Activated T-helper 9 cell treated with anti-CD3 and anti-CD28 coated beads, Interleukin-2, amount 50 U/mL, for 16 hours (primary cell): ENCODE results near the gene RNFT1.
"Not testable (repeated sequence)": the region's sequence is repeated elsewhere in the genome, so short reads cannot be mapped to it uniquely, and the experiment has no call there.

Source experiments
- DNase-seq: peaks from one replicate; pipeline ENCODE4 v3.0.0-alpha.2; 2020; ENCODE audit warnings: low read depth

RNFT1 gene

DNA sequence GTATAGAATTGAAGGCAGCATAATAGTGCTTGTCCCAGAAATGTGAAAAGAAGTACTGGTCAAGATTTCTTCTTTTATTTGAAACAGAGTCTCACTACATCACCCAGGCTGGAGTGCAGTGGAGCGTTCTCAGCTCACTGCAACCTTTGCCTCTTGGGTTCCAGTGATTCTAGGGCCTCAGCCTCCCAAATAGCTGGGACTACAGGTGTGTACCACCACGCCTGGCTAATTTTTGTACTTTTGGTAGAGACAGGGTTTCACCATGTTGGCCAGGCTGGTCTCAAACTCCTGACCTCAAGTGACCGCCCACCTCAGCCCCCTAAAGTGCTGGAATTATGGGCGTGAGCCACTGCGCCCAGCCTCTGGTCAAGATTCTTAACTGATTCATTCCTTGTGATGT, 43.9 kb downstream of the RNFT1 start:
- not testable (repeated sequence) for DNase-seq

DNA sequence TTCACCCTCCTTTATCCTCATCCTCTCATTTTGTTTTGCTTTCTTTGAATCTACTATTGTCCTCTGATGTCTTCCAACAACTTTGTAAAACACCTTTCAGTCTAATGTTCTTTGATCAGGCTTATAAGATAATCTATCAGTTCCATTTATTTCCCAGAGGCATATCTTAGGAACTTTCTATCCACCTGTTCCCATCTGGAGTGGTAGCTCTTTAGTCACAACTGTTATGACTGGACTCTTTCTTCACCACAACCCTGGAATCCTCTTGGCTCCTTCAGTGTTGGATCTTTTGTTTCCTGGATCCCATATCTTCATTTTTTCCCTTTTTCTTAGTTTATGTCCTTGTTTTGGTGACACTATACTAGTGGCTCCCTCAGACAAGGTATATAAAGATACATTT, 48.1 kb downstream of the RNFT1 start:
- no peak for DNase-seq

DNA sequence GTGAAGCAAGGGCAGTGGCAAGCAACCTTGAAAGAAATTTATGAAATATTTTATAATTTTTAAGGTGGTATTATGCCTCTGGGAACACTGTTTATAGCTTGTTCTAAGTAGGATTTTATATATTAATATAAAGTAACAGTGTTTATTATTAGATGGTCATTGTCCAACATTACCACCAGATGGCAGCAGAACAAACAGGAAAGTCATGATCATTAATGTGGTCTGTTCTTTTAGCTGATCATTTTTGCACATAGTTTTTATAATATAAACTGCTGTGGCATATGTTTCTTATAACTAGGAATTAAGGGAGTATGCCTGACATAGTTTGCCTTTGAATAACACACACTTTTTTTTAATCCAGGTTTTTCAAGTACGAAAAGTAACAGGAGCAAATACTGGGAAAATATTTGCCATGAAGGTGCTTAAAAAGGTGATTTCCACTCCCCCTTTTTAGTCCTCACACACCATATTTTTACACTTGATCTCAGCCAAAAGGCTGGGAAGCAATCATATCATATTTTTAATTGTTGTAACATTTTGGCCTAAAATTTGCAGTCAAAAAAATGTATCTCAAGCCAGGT, 50.2 kb downstream of the RNFT1 start:
- no peak for DNase-seq

DNA sequence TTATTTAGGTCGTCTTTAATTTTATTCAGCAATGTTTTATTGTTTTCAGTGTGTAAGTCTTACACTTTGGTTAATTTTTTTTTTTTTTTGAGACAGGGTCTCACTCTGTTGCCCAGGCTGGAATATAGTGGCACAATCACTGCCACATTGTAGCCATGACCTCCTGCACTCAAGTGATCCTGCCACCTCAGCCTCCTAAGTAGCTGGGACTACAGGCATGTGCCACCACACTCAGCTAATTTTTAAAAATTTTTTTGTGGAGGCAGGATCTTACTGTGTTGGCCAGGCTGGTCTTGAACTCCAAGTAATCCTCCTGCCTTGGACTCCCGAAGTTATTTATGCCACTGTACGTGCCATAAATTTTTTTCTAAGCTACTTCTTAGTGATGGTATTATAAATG, 57.1 kb downstream of the RNFT1 start:
- no peak for DNase-seq

DNA sequence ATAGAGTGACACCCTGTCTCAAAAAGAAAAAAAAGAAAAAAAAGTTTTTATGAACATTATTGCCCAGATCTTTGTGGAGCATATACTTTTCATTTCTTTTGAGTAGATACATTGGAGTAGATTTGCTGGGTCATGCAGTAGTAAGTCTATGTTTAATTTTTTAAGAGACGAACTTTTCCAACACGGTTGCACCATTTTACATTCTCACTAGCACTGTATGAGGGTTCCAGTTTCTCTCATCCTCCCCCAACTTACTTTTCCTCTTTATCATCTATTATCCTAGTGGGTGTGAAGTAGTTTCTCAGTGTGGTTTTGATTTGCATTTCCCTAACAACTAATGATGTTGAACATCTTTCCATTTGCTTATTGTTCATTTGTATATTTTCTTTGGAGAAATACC, 61.1 kb downstream of the RNFT1 start:
- no peak for DNase-seq
